KOPT-K1 (cell line): Measurements from ENCODE around the gene AMBRA1.
"Not testable (repeated sequence)": the region's sequence is repeated elsewhere in the genome, so short reads cannot be mapped to it uniquely, and the experiment has no call there.

ENCODE experiments used
- H3K27ac ChIP-seq: fragments of 200-600 bp; sonication (generic); 2 replicates; pipeline ENCODE4 v1.5.1; 2016; ENCODE audit warnings: antibody characterized with exemption, mild to moderate bottlenecking, low read depth, low read length; ENCODE audit not compliant: poor library complexity, severe bottlenecking
- H3K36me3 ChIP-seq: fragments of 200-600 bp; sonication (generic); 2 replicates; pipeline ENCODE4 v1.5.1; 2017; ENCODE audit warnings: antibody characterized with exemption, mild to moderate bottlenecking, low read length, moderate library complexity; ENCODE audit not compliant: insufficient read depth
- H3K9me3 ChIP-seq: fragments of 200-600 bp; sonication (generic); 2 replicates; pipeline ENCODE4 v1.5.1; 2017; ENCODE audit warnings: antibody characterized with exemption, low read length, mild to moderate bottlenecking; ENCODE audit not compliant: insufficient read depth, poor library complexity, severe bottlenecking

Gene AMBRA1

DNA sequence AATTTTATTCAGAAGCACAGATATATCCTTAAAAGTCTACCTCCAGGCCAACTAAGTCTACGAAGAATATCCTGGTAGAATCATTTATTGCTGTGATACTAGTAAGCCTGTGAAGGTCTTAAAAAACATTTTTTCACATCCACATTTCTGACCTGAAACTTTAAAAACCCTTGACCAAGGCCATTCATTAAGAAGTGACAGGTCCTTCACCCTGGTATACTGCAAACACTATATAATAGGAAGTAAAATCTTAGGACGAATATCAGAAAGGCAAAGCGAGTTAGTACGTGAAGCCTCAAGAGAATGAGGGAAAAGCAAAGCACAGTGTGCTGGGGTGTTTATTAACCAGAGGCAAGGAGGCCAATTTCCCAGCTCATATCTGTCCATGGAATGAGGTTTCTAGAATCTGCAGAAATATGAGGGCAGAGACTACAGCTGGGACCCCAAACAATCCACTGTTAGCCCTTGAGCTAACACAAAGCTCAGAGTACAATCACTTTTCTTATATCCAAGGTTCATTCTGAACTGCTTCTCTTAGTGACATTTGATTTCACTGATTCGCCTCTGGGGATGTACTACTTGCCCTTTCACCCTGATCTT lies 71.0 kb downstream of the AMBRA1 start:
- Histone ChIP-seq H3K36me3 (peaks cover 11% of the 10 kb centered on the region; the same call in 1 of the 2 replicates), H3K9me3 (no peaks in the 10 kb centered on the region), H3K27ac (no peak overlapping the region)

DNA sequence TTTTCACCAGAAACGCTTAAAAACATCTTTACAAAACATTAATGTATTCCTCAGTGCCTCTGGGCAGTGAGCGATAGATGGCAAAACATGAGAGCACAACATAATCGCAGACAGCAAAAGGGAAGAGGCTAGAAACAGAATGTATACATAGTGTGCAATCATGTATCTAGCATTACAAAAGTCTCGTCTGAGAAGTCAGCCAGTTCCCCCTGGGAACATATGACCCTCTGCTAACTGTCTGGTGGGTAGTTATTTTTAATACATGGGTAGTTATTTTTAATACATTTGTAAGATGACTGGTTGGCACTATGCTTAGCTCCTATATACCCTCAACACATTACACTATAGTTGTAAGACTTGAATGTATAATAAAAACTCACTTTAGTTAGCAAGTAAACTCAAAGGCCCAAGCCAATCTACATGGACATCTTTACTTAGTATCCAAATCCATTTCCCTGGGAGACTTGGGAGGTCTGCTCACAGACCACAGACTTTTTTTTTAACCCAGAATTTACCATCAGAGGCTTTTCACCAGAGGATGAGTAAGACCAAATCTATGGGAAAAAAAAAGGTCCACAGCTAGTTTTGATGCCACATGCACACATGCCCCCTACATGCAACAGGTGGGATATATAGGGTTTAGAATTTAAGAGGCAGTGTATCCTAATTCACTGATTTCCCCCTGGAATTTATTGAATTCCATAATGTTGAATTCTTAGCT lies 71.7 kb downstream of the AMBRA1 start:
- Histone ChIP-seq H3K36me3 (peaks cover 11% of the 10 kb centered on the region; the same call in 1 of the 2 replicates), H3K27ac (no peak overlapping the region), H3K9me3 (no peaks in the 10 kb centered on the region)

DNA sequence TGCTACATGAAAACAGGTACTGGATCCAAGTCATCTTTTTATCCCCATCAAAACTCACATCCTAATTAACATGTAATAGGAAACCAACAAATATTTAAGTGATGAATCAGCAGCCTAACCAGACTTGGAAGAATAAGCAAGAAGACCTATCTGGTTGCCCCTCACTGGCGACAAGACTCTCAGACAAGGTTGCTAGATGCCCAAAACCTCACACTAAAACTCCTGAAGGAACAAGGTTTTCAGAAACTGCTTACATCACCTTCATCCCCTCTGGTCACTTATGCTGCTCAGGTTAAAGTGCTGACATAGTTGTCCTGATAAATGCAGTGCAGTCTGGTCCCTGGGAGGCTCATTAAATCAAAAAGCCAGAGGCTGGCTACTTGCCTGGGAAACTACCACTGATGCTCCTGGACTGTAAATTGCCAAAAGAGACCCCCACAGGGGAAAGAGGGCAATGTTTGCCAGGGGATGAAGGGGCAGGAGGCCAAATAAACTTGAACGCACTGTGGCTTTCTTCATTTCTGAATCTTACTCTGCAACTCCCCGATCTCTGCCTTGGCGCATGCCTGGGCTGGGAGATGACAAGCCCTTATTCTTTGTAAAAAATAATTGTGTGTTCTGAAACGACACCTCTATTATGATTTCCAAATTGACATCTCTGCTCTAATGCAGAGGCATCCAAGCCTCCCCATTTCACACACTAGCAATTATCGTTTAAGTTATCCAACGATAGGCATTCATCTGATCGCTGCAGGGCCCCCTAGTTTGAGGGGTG lies 72.7 kb downstream of the AMBRA1 start:
- Histone ChIP-seq H3K27ac (no peak overlapping the region), H3K36me3 (peaks cover 6% of the 10 kb centered on the region; the same call in 1 of the 2 replicates), H3K9me3 (no peaks in the 10 kb centered on the region)

DNA sequence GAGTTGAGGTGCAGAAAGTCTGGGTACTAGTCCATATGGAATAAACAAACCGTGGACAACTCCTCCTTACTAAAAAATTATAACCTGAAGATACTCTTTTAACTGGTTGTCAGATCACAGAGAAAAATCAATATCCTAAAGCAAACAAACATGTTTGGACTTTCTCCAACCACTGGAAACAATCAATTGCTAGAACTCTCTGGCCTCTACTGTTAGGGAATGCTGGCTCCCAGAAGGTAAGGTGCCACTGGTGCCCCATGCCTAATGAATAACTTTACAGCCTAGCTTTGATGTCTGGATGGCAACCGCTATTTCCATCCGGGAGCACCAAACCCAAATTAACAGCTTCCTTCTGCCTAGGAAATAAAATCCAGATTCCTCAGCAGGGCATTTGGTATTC lies 74.5 kb downstream of the AMBRA1 start:
- Histone ChIP-seq H3K36me3 (peaks cover 6% of the 10 kb centered on the region; the same call in 1 of the 2 replicates), H3K27ac (no peak overlapping the region), H3K9me3 (no peaks in the 10 kb centered on the region)

DNA sequence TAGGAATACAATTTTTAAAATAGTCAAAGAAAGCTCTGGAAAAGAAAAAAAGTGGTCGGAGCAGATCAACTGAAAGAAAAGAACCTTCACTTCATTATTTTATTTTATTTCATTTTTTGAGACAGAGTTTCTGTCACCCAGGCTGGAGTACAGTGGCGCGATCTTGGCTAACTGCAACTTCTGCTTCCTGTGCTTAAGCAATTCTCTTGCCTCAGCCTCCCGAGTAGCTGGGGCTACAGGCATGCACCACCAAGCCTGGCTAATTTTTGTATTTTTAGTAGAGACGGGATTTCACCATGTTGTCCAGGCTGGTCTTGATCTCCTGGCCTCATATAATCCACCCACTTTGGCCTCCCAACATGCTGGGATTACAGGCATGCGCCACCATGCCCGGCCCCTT lies 74.9 kb downstream of the AMBRA1 start:
- H3K9me3 ChIP-seq, H3K27ac ChIP-seq, H3K36me3 ChIP-seq: not testable (repeated sequence)

DNA sequence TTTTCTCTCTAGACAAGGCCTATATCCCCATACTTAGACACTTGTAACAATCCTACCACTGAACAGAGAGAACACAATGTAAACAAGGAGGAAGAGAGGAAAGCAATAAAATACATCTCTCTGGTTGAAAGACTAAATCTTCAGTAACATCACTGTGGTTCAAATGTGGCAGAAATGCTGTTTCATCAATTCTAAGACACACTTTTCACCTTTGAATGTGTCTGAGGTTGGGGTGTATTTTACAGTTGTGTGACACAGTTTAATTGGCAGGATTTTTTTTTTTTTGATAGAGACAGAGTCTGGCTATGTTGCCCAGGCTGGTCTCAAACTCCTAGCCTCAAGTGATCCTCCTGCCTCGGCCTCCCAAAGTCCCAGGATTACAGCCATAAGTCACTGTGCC lies 79.5 kb downstream of the AMBRA1 start:
- H3K9me3 ChIP-seq = no peaks in the 10 kb centered on the region
- peaks cover 17% of the 10 kb centered on the region for H3K36me3 ChIP-seq
- no peak overlapping the region for H3K27ac ChIP-seq

DNA sequence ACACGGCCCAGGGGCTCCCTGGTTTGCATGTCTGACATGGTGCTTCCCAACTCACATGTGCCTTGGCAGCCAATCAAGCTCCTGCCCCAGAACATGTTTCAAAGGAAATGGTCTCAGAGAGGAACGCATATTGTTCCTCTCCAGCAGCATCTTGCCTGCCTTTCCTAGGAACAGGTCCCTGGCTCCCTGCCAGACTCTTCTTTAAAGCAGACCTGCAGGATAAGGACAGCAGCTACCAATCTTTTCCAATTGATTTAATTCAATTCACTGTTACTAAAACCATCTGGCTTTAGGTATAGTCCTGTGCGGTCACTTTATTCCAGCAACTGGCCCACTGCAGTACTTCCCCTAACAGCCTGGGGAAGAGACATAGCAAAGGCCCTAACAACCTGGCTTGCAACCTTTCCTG lies 79.9 kb downstream of the AMBRA1 start:
- Histone ChIP-seq H3K9me3 (no peaks in the 10 kb centered on the region), H3K27ac (no peak overlapping the region), H3K36me3 (peaks cover 17% of the 10 kb centered on the region)

DNA sequence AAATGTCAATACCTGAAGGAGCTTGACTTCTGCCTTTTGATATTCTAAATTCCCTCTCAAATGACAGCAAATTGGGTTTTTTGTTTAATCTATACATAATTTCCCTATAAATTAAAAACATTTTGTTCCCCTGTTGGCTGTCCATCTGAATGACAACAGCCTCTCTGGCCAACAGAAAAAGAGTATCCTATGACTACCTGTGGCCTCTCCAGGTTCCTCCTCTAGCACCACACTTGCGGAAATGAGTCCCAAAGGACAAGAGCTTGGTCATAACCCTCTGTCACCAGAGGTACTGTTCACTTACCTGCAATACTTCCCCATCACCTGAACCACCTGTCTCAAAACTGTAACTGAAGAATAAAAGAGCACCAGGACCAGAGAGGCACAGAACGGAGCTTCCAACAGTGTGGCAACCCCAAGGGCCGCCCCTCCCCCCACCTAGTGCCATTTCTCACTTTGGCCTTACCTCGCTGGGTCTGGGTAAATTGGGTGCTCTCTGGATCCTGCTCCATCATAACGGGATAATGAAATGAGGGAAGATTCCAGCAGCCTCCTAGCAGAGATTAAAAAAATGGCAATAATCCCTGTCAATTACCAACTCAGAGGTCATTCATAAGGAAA lies 81.5 kb downstream of the AMBRA1 start:
- Histone ChIP-seq H3K9me3 (no peaks in the 10 kb centered on the region), H3K36me3 (peaks cover 32% of the 10 kb centered on the region), H3K27ac (no peak overlapping the region)

DNA sequence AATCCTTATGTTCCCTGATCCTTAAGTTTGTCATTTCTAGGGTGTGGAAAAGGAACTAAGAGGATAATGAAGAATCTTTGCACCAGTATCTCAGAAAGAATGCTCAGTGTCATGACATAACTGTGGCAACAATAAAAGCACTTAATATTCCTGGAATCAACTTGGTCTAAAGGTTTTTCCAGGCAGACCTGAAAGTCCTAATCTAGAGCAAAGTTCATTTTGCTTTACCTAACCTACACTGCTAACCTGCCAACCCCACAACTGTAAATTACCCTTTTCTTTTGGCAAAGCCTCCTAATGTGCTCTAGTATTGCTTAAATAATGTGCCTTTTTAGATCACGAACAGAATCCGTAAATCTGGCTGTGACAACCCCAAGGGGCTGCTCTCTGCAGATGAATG lies 82.5 kb downstream of the AMBRA1 start:
- no peak overlapping the region for H3K27ac ChIP-seq
- peaks cover 37% of the 10 kb centered on the region for H3K36me3 ChIP-seq
- H3K9me3 ChIP-seq = no peaks in the 10 kb centered on the region

DNA sequence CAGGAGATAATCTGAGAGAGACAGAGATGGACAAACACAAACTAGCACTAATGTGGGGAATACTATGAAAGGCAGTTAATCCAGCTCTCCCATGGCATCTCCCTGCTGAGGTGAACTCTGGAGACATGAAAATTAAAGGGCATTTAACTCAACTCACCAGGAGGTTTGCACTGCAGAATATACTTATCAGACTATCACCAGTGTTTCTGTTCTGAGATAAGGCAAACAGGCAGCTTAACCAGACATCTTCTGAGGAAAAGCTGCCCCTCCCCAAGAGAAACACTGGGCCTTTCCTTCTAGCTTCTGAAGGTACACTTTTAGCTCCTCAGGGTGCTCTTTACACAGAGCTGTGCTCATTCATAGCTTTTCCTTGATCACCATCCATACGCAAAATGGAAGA lies 85.5 kb downstream of the AMBRA1 start:
- Histone ChIP-seq H3K9me3 (no peaks in the 10 kb centered on the region), H3K27ac (no peak overlapping the region), H3K36me3 (peaks cover 58% of the 10 kb centered on the region)

DNA sequence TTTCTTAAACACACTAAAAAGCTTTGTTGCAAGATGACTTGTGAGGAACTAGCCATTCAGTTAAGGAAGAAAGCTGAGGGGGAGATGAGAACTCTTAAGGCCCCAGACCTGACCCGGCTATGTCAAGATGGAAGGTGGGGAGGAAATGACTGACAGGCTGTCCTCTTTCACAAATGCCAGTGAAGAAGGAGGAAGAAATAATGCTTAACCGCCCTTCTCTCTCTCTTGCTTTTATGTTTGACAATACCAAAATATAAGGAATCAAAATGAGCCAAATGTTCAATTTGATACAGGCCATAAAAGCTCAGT lies 87.4 kb downstream of the AMBRA1 start:
- Histone ChIP-seq H3K9me3 (no peaks in the 10 kb centered on the region), H3K27ac (no peak overlapping the region), H3K36me3 (peaks cover 67% of the 10 kb centered on the region)

DNA sequence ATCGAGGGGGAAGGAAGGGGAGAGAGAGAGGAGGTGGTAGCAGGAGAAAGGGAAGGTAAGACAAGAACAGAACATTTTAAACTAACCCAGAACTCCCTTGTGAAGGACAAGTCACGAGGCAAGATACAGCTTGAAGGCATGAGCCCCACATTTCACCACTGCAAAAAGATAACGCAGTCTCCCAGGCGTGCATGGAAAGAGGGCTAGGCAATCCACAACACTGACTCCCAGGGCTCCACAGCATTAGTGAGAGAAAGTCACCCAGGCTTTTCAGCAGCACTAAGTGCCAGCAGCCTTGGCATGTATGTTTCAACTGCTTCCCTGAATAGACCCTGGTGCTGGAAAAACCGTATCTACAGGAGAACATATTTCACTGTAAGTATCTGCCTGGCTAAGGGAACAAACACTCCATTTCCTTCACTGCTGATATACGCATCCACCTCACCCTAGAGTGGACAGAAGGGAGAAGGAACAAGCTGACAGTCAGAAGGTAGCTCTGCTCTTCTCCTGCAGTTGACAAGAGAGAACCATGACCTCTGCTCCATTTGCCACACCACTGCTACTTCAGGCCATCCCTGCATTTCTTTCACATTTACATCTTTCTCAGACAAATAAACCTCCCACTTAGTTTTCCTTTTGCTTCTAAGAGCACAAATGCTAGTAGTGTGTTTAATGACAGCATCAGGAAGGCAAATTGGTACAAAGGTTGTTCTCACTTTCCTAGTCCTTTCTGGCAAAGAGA lies 87.9 kb downstream of the AMBRA1 start:
- Histone ChIP-seq H3K27ac (no peak overlapping the region), H3K9me3 (no peaks in the 10 kb centered on the region), H3K36me3 (peaks cover 69% of the 10 kb centered on the region)

DNA sequence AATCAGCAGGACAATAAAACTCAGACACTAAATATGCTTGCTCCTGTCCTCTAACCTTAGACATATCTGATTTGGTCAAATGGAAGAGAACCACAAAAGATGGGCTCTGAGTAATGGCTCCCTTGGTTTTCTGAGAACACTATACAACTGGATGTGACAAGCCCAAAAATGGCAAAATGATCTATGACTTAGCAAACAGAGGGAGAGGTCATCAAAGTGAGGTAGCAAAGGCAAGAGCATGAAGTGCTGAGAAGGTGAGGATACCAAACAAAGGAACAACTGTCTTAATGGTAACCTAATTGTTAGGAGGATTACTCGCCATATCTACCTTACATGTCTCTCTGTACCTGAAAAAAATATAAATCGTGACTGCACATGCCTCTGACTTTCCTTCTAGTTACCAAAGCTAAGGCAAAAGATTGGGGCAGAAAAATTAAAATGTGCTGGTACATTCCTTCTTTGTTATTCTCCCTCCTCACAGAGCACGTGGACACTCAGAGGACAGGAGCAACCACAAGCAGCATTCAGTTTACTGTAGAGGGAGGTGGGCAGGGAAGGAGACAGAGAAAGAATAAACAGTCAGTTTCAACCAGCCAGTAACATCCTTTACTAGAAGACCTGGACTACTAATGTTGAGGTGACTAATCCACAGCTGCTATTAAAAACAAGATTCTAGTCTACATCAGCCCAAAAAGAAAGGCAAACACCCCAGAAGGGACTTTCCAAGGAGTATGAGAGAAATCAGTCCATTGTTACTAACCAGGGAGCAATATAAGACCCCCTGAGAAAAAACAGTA lies 88.8 kb downstream of the AMBRA1 start:
- H3K27ac ChIP-seq = no peak overlapping the region
- H3K9me3 ChIP-seq = no peaks in the 10 kb centered on the region

DNA sequence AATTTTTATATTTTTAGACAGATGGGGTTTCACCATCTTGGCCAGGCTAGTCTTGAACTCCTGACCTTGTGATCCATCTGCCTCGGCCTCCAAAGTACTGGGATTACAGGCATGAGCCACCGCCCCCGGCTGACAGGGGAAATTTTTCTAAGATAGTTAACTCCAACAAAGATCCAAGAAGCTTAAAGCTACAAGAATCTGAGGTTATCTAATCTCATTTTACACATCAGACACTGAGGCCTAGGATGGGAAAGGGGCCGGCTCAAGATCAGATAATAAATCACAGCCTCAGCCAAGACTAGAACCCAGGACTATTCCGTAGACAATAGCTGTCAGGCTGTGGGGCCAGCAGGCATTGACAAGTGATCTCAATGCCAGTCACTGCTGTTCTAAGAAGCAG lies 94.0 kb downstream of the AMBRA1 start:
- Histone ChIP-seq H3K36me3 (peaks cover 77% of the 10 kb centered on the region), H3K27ac (no peak overlapping the region), H3K9me3 (no peaks in the 10 kb centered on the region)

More for the DNA sequence above, 88.8 kb downstream of the AMBRA1 start:
- peaks cover 76% of the 10 kb centered on the region for H3K36me3 ChIP-seq
